Activated CD8-positive, alpha-beta memory T cell treated with anti-CD3 and anti-CD28 coated beads for 36 hours (primary cell): ENCODE results near the gene KRTAP5-10. TPM values are rescaled to one million over a fixed set of nuclear protein-coding genes. Genes with fewer than 3 reads are reported as not detected.
"Not testable (repeated sequence)": the region's sequence is repeated elsewhere in the genome, so short reads cannot be mapped to it uniquely, and the experiment has no call there.

ENCODE experiments used
- CTCF ChIA-PET: fragments of 350-600 bp; sonication (Branson Sonifier 250); formaldehyde crosslinking; loops from one replicate; lab custom pipeline; 2021; ENCODE audit warnings: antibody characterized with exemption; lab: Charles Lee
- POLR2A ChIA-PET: fragments of 350-600 bp; sonication (Branson Sonifier 250); formaldehyde crosslinking; loops from one replicate; lab custom pipeline; 2021; ENCODE audit warnings: antibody characterized with exemption; lab: Charles Lee
- total RNA-seq, 2 experiments: library from RNA; stranded (reverse); gene quantifications; one replicate each; pipeline ENCODE4 v1.2.3, GENCODE V29; 2021

KRTAP5-10 gene
- total RNA-seq, 2 experiments from 2014 or later: not detected

DNA sequence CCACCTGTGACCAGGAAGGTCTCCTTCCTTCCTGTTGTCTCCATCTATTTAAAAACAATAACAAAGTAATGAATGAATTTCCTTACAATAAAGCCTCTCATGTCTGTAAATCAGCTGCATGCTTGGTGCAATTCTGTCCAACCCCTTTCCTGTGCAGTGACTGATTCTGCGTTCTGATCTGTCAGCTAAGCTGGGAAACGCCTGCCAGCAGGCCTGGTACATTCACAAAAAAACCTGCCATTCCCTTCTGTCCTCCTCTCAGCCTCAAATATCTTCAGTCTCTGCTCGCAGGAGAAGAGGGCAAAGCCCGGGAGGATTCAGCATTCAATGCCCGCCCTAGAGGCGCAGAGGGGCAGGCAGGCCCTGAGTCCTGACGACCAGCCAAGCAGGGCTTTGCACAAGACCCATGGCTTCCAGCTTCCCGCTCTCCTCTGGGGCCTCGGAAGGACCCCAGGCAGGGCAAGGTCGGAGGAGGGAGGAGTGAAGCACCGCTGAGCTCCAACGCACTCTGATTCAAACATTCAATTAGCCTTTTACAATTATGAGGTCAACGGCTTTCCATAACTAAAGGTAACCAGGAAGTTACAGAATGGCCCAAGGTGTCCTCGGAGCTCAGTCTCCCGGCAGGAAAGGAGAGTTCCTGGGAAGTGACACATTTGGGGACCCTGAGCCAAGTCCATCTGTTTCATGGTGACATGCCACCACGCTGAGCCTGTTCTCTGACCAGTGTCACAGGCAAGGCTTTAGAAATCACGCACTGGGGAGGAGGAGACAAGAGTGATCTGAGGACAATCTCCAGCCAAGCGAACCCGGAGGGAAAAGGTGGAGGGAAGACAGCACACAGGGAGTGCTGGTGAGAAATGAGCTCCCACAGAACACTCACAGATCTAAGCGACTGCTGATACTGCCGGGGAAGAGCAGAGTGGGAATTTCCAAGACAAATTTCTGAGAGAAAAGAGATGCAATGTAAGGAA lies 1.6 kb downstream of the KRTAP5-10 start:
- CTCF ChIA-PET, POLR2A ChIA-PET: not testable (repeated sequence)

DNA sequence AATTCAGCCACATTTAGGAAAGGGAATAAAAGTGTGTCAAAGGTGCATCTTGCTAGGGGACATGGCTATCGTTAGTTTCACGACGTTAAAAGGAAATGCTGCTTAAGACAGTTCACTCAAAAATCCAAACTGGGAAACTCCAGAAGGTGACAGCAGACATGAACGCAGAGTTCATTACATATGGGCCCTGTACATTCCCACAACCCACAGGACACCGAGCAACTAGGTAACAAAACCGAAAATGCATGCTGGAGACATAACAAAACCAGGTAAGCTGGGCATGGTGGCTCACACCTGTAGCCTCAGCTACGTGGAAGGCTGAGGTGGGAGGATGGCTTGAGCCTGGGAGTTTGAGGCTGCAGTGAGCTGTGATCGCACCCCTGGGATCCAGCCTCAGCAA lies 2.3 kb downstream of the KRTAP5-10 start:
- POLR2A ChIA-PET, CTCF ChIA-PET: not testable (repeated sequence)

DNA sequence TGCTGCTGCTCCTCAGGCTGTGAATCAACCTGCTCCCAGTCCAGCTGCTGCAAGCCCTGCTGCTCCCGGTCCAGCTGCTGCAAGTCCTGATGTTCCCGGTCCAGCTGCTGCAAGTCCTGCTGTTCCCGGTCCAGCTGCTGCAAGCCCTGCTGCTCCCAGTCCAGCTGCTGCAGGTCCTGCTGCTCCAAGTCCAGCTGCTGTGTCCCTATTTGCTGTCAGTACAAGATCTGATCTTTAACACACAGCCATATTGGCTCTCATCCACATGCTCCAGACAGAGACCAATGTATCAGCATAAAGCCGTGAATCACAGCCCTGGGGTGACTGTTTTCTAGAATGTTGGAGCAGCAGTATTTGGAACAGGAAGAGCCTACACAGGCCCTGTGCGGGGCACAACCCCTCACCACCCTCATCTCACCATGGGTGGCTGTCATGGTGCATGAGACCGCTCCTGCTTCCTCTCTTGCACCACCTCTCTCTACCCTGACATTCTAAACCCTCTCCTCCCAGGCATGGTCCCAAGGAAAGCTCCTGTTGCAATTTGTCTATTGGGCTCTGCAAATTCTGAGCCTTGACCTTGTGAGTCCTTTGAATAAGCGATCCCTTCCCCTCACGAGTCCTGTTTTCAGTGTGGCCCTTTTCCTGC lies 3.5 kb downstream of the KRTAP5-10 start:
- CTCF ChIA-PET: no interaction called here
- POLR2A ChIA-PET: no interaction called here

DNA sequence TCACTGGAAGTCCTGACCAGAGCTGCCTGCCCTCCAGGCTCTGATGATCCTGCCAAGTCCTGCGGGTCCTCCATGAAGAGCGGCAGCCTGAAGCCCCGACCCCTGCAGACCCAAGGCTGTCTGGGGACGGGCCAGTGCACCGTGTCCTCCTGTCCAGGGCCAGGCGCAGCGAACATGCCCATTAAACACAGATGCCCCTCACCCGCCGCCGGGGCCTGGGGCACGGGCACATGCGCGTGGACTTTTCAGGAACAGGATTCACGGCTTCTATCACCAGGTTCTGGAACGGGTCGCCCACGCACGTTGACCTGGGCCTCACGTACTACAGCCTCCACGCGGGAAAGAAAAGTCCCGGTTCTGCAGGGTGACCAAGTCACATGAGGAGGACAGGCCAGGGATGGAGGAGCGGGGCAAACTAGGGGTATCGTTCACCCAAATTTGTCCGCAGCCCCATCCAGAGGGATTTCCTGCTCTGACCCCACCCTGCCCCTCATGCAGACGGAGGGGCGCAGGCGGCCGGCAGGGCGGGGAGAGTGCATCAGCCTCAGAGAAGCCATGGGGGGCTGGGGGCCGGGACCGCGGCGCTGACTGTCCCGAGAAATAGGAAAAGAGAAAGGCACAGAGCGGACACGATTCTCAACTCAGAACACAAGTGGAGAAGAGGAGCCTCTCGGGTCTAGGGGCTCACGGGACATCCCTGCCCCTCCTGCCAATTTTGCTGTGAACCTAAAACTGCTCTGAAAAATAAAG lies 5.9 kb downstream of the KRTAP5-10 start:
- POLR2A ChIA-PET, CTCF ChIA-PET: not testable (repeated sequence)

DNA sequence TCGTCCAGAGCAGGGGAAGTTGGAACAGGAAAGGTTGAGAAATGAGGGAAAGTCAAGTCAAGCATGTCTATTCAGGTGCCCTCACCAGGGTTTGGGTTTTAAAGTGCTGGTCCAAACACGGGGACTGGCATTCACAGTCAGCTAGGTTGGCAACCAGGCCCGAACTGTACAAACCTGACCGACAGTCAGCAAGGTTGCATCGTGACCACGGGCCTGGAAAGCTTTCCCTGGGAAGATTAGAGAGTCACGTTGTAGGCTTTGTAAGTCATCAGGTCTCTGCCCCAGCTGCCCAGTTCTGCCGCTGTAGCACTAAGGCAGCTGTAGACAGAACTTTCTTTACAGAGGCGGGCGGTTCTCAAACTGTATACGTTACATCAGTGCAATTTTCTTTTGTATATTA lies 7.4 kb downstream of the KRTAP5-10 start:
- ChIA-PET POLR2A (no interaction called here), CTCF (no interaction called here)

DNA sequence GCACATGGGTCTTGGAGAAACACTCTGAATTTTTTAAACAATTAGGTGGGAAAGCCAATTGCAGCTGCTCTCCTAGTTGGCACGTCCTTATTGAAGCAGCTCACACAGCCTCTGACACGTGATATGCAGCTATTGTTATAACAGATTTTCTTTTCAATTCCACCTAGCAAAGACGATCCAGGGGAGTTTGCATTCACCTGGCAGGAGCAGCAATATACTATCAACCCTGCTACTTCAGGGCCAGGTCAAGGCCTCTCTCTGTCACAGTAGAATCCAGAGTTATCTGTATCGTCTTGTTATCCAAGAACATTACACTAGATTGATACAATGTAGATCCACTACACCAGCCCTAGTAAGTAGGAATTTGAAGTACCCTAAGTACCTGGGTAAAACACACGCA lies 9.1 kb downstream of the KRTAP5-10 start:
- POLR2A ChIA-PET: no interaction called here
- CTCF ChIA-PET: no interaction called here

DNA sequence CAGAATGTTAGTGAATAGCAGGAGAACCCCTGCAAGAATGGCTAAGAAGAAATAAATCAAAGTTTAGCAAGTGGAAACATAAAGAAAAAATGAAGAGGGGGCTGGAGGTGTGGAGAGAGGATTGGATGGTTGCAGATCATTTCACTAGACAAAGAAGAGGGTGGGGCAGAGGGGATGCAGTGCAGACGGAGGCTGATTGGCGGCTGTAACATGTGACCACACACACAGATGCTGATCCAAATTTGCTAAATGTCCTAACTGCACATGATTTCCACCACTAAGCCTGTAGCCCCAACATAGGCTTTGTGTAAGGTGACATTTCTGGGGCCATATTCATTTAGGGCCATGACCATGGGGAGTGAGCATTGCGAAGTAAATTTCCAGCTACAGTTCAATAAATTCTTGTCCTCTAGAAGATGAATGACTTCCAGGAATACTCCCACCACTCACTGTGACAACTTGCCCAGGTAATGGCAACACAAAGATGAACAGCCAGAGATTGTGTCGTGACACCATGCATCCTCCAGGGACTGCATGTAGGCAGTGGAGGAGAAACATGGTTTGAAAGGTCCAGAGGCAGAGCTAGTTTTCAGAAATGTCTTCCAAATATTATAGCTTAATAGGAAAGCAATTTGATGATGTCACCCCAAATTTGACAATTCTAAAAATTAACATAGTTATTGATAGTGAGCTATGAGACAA lies 10.5 kb downstream of the KRTAP5-10 start:
- POLR2A ChIA-PET: no interaction called here
- CTCF ChIA-PET: no interaction called here

DNA sequence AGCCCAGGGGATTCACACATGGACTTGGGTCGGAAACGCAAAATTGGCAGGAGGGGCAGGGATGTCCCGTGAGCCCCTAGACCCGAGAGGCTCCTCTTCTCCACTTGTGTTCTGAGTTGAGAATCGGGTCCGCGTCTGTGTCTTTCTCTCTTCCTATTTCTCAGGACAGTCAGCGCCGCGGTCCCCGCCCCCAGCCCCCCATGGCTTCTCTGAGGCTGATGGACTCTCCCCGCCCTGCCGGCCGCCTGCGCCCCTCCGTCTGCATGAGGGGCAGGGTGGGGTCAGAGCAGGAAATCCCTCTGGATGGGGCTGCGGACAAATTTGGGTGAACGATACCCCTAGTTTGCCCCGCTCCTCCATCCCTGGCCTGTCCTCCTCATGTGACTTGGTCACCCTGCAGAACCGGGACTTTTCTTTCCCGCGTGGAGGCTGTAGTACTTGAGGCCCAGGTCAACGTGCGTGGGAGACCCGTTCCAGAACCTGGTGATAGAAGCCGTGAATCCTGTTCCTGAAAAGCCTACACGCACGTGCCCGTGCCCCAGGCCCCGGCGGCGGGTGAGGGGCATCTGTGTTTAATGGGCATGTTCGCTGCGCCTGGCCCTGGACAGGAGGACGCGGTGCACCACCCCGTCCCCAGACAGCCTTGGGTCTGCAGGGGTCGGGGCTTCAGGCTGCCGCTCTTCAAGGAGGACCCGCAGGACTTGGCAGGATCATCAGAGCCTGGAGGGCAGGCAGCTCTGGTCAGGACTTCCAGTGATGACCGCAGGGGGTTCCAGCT lies 11.5 kb downstream of the KRTAP5-10 start:
- CTCF ChIA-PET, POLR2A ChIA-PET: not testable (repeated sequence)

DNA sequence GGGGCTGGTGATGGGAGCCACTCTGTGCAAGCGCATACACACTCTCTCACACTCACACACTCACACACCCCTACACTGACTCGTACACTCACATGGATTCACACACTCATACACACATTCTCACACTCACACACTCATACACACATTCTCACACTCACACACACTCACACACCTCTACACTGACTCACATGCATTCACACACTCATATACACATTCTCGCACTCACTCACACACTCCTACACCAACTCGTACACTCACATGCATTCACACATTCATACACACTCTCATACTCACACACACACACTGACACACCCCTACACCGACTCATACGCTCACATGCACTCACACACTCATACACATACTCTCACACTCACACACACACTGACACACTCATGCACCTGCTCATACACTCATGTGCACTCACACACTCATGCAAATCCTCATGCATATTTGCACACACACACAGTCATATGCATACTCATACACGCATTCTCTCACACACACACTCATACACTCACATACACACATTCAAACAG lies 12.2 kb downstream of the KRTAP5-10 start:
- CTCF ChIA-PET: no interaction called here
- POLR2A ChIA-PET: no interaction called here

DNA sequence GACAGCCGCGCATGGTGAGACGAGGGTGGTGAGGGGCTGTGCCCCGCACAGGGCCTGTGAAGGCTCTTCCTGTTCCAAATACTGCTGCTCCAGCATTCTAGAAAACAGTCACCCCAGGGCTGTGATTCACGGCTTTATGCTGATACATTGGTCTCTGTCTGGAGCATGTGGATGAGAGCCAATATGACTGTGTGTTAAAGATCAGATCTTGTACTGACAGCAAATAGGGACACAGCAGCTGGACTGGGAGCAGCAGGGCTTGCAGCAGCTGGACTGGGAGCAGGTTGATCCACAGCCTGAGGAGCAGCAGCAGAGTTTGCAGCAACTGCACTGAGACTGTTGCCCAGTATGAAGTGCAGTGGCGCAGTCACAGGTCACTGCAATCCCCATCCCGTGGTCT lies 14.2 kb downstream of the KRTAP5-10 start:
- CTCF ChIA-PET, POLR2A ChIA-PET: not testable (repeated sequence)

DNA sequence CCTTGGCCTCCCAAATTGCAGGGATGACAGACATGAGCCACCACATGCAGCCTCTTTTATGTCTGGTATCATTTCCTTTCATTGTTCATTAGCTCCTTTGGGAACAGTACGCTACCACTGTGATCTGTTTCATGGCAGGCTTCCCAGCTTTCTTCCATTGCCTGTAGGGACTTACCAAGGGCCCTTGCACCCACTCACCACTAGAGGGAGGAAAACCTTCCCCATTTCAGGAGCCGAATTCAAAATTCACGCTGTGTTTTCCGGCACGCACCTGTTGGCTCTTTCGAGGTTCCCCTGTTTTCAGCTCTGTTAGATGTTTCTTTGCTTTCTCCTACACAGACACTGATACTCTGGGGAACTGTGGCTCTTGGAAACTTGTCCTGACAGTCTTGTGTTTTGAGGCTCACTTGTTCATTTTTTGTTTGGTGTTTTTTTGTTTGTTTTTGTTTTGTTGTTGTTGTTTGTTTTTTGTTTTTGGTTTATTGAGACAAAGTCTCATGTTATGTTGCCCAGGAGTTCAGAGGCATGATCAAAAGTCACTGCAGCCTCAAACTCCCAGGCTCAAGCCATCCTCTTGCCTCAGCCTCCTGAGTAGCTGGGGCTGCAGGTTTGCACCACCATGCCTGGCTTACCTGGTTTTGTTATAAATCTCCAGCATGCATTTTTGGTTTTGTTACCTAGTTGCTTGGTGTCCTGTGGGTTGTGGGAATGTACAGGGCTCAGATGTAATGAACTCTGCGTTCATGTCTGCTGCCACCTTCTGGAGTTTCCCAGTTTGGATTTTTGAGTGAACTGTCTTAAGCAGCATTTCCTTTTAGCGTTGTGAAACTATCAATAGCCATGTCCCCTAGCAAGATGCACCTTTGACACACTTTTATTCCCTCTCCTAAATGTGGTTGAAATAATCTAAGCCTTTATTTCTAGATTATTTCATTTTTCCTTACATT lies 15.0 kb downstream of the KRTAP5-10 start:
- POLR2A ChIA-PET: no interaction called here
- CTCF ChIA-PET: no interaction called here

DNA sequence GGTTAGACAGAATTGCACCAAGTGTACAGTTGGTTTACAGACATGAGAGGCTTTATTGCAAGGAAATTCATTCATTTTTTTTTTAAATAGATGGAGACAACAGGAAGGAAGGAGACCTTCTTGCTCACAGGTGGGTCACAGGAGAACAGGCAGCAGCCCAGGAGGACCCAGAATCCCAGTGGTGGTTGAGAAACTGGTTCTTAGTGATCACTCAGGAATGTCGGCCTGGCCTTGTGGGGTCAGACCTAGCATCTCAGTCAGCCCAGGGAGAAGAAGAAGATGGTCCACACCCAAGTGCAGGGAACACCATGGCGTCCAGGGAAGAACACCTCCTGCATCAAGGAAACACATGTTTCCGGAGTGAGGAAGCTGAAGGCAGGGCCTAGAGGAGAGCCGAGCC lies 16.5 kb downstream of the KRTAP5-10 start:
- CTCF ChIA-PET: no interaction called here

DNA sequence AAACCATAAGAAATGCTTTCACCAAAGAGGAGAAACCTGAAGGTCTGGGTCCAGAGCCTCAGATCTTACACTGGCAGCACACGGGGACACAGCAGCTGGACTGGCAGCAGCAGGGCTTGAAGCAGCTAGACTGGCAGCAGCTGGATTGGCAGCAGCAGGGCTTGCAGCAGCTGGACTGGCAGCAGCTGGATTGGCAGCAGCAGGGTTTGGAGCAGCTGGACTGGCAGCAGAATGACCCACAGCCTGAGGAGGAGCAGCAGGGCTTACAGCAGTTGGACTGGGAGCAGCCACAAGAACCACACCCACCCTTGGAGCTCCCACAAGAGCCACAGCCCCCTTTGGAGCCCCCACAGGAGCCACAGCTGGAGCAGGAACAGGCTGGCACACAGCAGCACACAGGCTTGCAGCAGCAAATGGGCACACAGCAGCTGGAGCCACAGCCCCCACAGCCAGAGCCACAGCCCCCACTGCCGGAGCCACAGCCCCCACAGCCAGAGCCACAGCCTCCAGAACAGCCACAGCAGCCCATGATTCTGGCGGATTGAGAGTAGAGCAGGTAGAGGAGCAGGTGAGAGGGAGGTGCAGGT lies 17.0 kb downstream of the KRTAP5-10 start, which contains the start of gene KRTAP5-11:
TSS of gene KRTAP5-11 (minus strand) at position 567 of the 587 bp plus-strand sequence. CDS start at position 529, 38 bp downstream.
- POLR2A ChIA-PET: no interaction called here
- CTCF ChIA-PET: no interaction called here

More for the DNA sequence above, 16.5 kb downstream of the KRTAP5-10 start:
- POLR2A ChIA-PET: no interaction called here

DNA sequence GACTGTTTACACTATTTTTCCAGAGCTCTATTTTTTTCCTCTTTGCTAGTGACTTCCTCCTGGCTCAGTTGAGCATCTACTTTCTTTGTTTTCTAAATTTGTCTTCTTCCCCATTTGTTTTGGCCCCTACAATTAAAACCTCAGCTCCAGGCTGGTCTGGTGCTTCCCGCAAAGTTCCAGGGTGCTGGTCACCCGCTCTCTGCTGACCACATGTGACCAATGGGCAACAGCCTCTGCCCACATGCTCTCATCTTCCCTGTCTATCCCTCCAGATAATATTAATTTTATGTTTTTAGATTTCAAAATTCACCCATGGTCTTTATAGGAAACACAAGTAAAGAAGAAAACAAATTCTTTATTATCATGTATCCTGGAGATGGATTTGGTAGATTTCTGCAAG lies 17.6 kb downstream of the KRTAP5-10 start:
- CTCF ChIA-PET, POLR2A ChIA-PET: not testable (repeated sequence)

DNA sequence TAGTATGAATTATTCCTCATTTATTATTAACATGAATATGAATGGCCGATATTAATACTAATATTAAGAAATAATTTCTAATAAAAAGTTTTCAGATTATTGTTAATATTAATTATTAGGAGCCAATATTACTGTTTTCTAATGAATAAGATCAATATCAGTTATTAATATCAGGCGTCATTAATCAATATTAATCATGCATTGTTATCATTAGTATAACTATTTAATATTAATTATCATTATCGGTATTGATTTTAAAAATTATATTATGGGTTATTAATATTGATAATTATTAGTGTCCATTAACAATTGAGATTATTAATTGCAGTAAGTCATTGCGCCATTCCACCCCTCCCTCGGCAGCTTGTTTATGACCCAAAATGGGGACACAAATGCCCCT lies 20.3 kb downstream of the KRTAP5-10 start:
- POLR2A ChIA-PET, CTCF ChIA-PET: not testable (repeated sequence)

DNA sequence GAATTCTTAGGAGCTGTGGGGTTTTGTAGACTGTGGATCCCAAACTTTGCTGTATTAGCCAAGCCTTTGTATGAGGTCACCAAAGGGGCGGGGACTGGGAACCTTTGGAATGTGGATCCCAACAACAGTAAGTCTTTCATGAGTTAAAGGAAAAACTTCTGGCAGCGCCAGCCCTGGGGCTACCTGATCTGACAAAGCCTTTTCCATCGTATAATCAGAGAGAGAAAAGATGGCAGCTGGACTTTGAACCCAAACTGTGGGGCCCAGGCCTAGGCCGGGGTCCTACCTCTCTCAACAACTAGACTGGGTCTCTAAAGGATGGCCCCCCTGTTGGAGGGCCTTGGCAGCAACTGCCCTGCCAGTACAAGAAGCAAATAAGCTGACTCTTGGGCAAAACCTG lies 23.0 kb downstream of the KRTAP5-10 start:
- CTCF ChIA-PET, POLR2A ChIA-PET: not testable (repeated sequence)
